NCI-H1694 (cell line): ENCODE data around the gene FYB1.

Experiments used
- DNase-seq: peaks from one replicate; lab custom pipeline; 2025; lab: John Stamatoyannopoulos, UW

FYB1 gene

DNA sequence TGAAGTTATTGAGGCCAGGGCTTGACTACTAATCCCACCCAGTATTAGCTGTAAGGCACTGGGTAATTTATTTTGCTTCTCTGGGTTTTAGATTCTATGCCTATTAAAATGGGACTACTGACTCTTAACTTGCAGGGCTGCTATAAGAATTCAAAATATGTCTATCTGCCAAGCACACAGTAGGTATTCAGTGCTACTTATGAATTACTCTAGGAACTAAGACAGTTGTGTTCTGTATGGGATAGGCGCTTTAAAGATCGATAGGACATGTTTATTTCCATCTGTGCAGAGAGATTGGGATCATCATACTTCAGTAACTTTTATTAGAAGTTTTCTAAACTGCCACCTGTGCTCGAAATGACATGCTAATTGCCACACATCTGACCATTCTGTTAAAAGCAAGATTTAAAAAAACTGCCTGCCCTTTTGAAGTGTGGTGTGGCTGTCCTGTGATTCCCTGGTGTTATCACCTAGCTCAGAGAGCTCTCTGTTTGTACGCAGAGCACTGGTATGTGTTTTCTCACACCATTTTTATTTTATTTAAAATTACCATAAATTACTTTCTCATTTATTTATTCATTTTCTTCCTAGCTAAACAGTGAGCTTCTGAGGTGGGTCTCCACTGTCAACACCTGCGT, 58.7 kb downstream of the FYB1 start:
- no peak for DNase-seq

DNA sequence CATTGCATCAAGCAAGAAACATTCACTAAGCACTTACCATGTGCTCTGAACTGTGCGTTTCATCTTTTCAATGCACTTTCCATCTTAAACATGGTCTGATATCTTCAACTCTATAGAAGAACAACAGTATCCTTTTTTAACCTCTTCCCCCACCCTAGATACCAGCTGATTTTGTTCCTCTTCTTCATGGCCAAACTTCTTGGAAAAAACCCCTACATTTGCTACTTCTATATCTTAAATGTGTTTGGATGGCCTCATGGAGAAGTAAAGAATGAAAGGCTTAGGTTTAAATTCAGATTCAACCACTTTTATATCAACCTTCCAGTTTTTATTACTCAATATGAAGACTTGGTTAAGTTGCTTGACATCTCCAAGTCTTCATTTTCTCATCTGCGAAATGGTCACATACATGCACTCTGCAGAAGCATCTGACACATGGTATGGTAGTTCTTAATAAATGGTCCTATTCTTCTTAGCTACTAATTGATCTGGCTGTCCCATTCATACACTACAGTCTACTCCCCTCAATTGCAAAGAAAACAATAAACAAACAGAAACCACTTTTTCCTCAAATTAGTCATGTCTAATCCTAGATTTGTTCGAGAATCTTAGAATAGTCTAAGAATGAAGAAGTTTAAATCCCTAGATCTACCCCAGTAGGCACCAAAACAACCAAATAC, 59.4 kb downstream of the FYB1 start:
- no peak for DNase-seq

DNA sequence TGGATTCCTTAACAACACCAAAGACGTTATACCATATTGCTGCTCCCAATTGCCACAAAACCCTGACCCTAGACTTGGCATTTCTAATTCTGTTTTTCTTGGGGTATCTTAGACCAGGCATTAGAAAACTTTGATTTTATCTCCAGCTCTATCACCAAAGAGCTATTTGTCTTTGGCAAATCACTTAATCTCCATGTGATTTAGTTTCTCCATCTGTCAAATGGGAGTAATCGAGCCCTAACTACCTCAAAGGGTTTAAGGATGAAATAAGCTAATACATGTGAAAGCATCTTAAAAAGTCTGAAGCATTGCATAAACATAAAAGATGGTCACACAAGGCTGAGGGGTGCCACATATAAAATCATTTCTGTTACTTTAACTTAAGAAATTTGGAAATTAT, 60.6 kb downstream of the FYB1 start:
- DNase-seq = no peak

DNA sequence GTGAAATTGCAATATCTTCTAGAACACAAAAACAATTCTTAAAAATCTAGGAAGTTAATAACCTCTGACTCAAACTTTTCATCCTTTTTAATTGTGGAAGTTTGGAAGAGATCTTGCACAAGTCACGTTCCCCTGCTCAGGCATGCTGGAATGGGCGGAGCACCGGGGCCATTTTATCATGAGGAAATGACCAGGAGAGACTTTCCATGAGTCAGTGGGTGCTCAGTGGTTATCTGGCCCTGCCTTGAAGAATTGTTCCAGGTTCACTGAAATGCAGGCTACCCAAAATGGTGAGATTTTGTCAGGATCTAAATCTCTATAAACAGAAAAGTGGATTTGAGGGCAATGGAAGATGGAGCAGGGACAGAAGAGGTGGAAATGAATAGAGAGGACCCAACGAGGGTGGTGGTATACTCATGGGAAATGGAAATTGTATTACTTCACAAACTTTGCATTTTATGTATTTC, 61.2 kb downstream of the FYB1 start:
- no peak for DNase-seq

DNA sequence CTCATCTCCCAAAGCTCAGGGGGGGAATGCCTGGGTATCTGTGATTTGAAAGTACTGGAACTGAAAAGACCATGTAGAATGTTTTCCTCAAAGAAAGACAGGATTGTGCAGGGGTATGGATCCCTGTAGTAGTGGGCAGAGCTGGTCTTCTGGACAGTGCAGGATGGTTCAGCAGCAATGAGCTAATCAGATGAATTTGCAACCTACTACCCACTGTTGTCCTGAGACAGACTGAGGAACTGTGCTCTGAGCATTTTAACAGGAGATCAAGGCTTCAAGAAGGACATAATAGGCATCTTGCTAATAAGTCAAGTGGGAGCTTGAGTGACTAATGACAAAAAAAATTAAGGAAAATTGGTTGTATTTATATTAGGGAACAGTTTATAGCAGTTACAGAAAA, 61.7 kb downstream of the FYB1 start:
- DNase-seq = no peak

DNA sequence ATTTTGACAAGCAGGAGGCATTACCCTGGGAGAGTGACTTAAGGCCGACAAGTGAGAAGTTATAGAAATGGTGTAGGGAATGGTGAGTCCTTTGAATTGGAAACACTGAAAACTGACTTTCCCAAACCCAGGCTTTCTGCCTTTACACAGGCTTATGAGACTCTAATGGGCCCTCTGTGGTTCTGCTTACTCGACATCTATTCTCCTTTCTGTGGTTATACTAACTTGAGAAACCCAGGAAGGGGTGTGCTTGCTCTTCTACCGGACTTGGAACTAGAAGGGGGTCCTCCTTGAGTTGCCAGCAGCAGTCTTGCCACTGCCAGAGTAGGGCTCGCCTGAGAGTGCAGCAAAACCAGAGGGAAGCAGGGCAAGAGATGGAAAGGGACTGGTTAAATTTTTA, 63.3 kb downstream of the FYB1 start:
- no peak for DNase-seq

DNA sequence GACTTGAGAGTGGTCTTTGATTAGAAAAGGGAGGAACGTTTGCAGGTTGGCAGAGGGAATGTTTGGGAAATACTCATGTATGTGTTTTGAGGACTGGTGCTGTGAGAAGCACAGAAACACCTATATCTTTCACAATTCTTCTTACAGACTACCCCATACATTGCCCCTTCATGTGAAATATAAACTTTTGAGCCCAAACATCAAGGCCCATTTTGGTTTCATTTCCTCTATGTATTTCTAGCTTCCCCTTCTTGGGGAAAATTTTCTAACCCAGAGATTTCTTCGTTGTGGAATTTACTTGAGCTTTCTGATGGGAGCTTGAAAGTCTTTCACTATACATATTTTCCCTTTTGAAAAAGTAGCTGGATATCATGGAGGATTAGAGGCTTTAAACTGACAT, 67.6 kb downstream of the FYB1 start:
- DNase-seq = no peak

DNA sequence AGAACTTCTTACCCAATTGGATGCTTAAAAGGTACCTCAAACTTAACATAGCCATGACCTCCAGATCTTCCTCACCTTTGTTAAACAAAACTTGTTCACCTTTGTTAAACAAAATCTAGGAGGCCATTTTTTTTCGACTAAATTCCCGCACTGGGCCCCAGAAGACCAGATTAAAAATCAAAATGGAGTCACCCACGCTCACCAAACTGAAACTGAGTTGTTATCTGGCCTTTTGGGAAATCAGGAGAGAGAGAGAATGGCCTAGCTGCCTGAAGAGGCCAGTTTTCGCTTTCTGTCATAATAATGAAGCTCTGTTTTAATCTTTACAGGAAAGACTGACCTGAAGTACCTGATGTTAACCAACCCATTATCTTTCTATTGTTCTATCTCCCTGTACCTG, 69.4 kb downstream of the FYB1 start:
- no peak for DNase-seq

DNA sequence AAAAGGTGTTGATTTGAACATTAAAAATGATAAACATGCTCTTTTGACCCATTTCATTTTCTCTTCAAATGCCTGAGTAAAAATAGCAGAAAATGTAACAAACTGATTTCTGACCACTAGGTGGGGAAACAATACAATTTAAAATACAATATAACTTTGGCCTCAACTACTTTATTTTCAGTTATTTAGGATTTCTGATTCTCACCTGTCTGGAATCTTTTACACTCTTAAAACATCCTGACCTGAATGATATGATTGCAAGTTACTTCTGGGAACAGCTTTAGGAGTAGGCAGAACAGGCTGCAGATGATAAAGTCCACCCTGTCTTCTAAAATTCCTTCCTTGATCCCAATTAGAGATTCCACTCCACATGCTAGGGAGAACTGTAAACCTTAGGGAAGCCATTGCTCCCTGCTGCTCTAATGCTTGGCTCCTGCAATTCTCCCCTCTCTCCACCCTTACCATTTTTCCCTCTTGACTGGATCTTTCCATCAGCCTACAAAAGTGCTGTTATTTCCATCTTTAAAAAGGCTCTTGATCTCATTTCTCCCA, 70.3 kb downstream of the FYB1 start:
- no peak for DNase-seq

DNA sequence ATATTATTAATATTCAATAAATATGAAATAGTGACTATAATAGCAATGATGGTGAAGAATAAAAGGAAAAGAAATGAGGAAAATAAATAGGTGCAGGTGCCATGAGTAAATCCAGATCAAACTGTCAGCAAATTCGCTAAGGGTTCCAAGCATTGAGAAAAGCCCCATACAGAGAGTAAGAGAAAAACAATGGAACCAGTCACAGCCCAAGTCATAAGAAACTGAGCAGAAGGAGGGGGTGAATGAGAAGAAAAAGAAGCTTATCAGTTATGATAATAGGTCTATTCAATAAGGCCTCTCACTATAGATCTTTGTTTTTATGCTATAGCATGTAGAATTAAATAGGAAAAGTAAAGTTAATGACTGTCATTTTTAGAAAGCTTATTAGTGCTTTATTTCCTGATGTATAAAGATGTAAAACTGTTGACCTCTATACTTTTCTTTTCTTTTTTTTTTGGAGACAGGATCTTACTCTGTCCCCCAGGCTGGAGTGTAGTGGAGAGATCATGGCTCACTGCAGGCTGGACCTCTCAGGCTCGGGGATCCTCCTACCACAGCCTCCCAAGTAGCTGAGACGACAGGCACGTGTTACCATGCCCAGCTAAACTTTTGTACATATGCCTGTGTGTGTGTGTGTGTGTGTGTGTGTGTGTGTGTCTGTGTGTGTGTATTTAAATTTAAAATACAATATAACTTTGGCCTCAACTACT, 72.4 kb downstream of the FYB1 start:
- DNase-seq = no peak

DNA sequence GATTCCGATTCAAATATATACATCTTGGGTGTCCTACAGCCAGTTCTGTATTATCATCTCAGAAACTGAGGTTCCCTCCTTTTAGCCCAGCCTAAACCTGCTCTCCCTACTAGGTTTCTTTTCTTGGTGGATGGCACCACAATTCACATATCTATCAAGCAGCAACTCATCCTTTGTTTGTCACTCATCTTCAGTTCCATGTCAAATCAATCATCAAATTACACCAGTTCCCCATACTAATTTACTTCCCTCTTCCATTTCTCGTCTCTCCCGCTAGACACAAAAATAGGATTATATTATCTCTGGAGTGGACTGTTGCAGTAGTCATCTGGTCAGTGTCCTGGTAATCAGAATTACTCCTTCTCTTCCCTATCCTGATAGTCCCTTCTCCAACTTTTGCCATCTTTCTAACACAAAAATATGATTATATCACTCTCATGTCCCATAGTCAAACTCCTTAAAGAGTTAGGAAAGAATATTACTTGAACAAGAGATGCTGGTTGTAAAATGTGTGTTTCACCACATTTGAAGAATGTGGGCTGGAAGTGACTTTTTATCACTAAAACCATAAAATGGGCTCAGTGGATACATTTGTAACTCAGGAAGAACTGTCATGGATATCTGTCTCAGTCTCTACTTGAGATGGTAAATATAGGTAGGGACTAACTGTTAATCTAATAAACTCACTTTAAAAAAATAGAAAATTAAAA, 76.1 kb downstream of the FYB1 start:
- DNase-seq = no peak

DNA sequence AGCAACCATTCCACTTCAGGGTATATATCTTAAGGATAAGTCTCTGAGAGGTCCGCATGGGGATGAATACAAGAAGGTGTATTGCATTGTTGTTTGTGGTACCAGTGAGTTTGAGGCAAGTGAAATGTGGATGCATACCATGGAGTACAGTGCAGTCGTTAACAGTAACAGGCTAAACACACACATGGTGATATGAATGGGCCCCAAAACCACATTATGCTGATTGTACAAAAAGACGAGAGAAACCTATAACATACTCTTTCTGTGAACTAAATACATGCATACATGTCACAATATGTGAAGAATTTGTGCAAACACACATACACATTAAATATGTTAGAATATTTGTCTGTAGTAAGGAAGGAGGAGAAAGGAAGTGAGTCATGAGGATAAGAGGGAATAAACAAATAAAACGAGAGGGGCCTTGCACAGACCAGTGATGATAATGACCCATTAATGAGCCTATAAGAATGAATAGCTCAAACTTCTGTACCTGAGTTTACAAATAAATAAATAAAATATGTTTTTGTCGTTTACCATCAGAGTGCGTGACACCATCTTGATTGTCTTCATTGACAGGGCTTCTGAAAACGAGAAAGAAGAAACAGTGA, 78.7 kb downstream of the FYB1 start:
- no peak for DNase-seq

DNA sequence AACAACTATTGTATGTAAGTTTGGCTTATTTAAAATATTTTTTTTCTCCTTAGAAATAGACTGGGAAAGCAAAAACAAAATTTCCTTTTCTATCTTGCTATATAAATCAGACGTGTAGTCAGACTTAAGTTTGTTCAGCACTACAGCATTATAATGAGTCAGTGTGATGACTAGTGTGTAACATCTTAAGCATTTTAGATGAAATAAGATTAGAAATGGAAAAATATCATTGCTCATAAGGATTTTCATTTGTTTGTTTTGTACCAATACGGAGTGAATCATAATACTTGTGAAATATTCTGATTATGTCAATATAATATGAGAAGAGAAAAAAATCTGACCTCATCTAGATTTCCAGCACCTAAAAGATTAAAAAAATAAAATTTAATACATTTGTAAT, 80.5 kb downstream of the FYB1 start:
- no peak for DNase-seq

DNA sequence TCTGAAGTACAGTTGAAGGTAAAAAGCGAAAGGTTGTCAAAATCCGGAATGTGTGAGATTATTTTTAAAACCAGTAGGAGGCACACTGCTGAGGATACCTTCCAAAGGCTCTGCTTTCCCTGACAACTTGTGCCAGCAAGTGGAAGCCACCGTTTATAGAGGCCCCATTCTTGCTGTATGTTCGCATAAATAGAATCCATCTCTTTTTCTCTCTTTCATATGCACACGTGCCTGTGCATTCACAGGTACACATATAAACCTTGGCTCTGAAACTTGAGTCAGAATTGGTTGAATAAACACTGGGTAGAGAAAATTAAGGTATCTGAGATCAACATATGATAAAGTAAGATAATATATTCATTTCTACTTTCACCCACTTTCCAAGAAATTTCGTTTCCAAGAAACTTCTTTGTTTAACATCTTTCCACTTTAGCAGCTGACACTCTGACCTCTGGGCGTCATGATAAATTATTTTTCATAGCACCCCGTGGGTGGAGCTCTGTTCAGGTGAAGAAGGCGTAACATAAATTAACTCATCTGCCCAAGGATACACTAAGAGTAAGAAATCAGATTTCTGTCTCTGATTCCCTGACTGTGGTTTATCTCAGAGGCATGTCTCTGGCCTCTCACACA, 81.4 kb downstream of the FYB1 start:
- no peak for DNase-seq

DNA sequence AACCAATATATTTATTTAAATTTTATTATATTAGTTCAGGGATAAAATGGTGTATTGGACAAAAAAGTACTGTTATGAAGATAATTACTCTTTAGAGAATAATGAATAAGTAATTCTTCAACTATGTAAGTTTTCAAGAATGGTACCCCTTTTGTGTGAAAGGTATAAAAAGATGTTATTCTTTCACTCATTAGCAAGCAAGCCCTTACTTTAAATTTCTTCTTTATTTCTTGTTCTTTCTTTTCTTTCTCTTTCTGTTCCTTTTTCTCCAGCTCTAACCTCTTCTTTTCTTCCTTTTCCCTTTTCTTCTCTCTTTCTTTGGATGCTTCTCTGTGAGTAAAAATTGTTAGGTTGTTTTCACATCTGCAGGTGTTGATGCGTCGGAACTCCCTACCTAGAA, 82.0 kb downstream of the FYB1 start:
- DNase-seq = no peak

DNA sequence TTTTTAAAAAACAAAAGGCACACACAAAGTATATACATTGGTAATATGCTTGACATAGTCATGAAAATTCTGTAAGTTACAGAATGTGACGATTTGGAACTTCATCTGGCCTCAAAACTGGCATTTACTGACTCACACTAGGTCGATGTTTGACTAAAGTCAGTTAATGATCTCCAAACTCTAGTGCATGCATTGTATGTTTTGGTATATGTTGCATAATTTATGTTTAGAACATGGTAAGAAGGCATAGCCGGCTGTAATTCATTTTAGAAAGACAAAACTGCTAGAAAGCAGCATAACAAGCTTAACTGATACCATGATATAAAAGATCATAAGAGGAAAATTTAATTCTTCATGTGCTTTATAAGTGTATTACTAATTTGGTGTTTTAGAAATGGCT, 86.6 kb downstream of the FYB1 start:
- no peak for DNase-seq

DNA sequence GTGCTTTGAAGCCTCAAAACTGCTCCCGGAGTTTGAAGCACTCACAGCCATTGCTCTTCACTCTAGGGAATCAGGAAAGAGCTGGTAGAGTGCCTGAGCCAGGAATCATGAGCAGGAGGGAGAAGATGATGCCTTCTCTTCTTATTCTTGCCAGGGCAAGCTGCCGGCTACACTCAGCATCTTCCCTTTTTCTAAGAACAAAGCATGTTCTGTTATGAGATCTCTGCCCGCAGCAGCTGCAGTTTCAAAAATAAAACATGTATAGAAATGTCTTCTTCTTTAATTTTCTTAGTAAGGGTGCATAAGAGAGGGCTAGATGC, 87.3 kb downstream of the FYB1 start:
- DNase-seq = no peak

DNA sequence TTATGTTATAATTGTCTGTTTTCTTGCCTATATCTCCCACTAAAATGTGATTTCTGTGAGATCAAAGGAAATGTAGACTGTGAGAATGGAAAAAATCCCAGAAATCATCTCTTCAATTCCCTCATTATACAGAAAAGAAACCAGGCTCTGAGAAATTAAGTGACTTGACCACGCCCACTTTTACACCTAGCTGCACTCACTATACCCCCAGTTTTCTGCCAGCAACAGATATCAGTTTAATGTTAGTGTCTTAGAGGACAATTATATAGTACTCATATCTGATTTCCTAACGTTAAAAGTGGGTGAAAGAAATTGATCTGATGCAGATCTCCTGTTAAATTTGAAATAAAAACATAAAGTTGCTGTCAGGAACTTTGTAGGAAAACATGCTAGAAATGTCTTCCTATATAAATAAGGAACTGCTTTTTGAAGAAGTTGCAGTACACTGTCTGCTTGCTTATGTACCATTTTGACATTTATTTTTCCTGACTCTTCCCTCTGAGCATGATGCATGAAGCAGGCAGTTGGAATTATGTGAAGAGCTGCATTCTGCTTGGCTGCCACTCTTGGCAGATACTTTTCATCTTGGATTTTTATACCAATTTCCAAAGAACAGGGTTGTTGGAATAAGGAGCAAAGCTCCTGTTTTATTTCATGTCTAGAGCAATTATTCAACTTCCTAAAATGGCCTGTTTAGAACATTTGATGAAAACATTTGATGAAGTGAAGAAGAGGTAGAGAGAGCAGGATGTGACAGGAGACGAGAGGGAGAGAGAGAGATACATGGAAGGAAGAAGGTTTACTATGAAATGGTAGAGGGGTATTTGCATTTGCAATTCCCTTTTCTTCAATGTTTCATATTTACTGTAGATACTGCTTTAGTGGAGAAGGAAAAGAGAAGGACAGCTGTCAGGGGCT, 87.9 kb downstream of the FYB1 start:
- no peak for DNase-seq

DNA sequence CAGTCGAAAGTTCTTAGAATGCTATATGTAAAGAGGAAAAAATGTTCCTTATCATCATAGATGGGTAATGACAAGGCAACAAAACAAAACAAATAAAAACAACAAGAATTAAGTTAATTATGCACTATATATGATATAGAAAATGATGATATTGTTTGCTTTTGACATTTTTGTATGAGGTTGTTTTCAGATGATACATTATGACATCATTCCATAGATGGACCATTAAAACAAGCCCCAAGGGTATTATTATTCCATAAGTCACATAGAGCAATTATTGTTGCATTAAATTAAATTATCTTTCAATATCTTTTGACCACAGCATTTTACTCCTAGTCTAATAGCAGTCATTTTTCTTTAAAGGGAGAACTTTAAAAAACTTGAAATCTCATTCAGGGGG, 88.6 kb downstream of the FYB1 start:
- DNase-seq = no peak

DNA sequence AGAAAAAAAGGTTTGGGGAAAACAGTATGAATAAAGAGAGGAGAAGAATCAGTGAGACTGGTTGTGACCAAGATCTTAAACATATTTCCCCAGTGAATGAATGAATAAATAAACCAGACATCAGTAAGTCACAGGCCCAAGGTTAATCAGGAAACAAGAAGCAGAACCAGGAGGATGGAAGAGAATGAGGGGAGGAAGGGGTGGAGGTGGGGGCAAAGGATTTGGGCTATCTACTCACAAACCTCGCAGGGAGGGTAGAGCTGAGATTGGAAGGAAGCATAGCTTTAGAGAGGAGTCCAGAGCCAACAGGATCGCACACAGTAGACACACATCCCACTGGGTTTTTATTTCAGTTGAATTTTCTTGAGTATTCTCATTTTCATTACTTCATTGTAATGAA, 97.4 kb downstream of the FYB1 start:
- no peak for DNase-seq

DNA sequence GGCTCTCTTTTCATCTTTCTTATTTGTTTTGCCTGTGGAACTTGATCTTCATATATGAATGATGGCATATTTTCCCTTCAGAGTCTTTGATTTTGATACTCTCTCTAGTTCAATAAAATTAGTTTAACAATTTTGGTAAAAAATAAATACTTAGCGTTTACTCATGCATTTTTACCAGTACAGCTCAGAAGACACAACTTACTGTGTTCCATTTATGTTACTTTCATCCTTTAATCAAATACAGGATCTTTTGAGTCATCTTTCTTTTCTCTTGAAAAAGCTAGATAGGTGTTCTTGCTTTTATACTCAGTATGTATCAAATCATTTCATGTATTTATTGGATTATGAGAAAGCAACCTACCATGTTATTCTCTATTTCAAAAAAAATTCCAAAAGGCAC, 98.0 kb downstream of the FYB1 start:
- no peak for DNase-seq
